Nephron progenitor cell (in vitro differentiated cells): ENCODE results near the gene NKD1.
A peak's percentile ranks its signal among the peaks of the same experiment; 100 is the strongest.

ENCODE experiments used
- DNase-seq: peaks from one replicate; pipeline ENCODE4 v3.0.0; 2021
- H3K27ac Mint-ChIP-seq: 2 replicates; pipeline ENCODE4 v1.8.0; 2021; ENCODE audit warnings: mild to moderate bottlenecking, moderate library complexity, mixed read lengths
- H3K27me3 Mint-ChIP-seq: 2 replicates; pipeline ENCODE4 v1.8.0; 2021; ENCODE audit warnings: mild to moderate bottlenecking, low read depth, mixed read lengths; ENCODE audit not compliant: poor library complexity
- H3K36me3 Mint-ChIP-seq: 2 replicates; pipeline ENCODE4 v1.8.0; 2021; ENCODE audit warnings: low read depth, mixed read lengths
- H3K4me1 Mint-ChIP-seq: 2 replicates; pipeline ENCODE4 v1.8.0; 2021; ENCODE audit warnings: mixed read lengths
- H3K4me3 Mint-ChIP-seq: 2 replicates; pipeline ENCODE4 v1.8.0; 2021; ENCODE audit warnings: mild to moderate bottlenecking, moderate library complexity, mixed read lengths
- H3K9me3 Mint-ChIP-seq: 2 replicates; pipeline ENCODE4 v1.8.0; 2021; ENCODE audit warnings: mild to moderate bottlenecking, moderate library complexity, mixed read lengths
- TF ChIP-seq, protein P1 (sequence below): fragments of 200-600 bp; sonication (generic); IDR thresholded peaks from 2 replicates; pipeline ENCODE4 v1.5.0; 2021; ENCODE audit warnings: antibody characterized with exemption

The NKD1 gene

DNA sequence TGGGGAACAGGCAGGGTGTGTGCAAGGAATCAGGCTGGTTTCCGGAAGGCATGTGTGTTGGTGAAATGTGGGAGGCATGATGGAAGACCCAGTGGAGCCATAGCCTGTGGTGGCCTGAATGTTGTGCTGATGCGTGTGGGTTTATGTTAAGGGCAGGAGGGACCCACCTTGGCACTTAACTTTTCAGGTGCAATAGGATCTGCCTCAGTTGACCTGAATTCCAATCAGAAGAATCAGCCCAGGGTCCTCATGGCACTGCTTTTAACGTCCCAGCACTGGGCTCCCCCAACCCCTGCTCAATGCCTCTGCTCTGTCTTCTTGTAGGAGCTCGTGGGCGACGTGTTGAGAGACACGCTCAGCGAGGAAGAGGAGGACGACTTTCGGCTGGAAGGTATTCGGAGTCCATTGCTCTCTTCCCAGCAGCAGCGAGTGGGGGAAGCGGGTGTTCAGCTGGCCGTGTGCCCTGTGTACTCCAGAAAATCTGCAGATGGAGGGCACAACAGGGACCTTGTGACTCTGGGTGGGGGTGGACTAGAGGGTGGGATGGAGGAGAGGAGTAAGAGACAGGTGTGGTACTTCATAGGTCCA lies 59.9 kb downstream of the NKD1 start:
- peak overlapping the region; percentile 95 for H3K27ac Mint-ChIP-seq
- peaks cover 65% of the 10 kb centered on the region for H3K4me1 Mint-ChIP-seq
- H3K4me3 Mint-ChIP-seq, result no peak overlapping the region
- H3K27me3 Mint-ChIP-seq, result peaks cover 3% of the 10 kb centered on the region
- TF ChIP-seq, protein P1, sequence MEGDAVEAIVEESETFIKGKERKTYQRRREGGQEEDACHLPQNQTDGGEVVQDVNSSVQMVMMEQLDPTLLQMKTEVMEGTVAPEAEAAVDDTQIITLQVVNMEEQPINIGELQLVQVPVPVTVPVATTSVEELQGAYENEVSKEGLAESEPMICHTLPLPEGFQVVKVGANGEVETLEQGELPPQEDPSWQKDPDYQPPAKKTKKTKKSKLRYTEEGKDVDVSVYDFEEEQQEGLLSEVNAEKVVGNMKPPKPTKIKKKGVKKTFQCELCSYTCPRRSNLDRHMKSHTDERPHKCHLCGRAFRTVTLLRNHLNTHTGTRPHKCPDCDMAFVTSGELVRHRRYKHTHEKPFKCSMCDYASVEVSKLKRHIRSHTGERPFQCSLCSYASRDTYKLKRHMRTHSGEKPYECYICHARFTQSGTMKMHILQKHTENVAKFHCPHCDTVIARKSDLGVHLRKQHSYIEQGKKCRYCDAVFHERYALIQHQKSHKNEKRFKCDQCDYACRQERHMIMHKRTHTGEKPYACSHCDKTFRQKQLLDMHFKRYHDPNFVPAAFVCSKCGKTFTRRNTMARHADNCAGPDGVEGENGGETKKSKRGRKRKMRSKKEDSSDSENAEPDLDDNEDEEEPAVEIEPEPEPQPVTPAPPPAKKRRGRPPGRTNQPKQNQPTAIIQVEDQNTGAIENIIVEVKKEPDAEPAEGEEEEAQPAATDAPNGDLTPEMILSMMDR, result no peak
- H3K36me3 Mint-ChIP-seq, result peaks cover 22% of the 10 kb centered on the region
- H3K9me3 Mint-ChIP-seq, result no peaks in the 10 kb centered on the region
- DNase-seq, result no peak

DNA sequence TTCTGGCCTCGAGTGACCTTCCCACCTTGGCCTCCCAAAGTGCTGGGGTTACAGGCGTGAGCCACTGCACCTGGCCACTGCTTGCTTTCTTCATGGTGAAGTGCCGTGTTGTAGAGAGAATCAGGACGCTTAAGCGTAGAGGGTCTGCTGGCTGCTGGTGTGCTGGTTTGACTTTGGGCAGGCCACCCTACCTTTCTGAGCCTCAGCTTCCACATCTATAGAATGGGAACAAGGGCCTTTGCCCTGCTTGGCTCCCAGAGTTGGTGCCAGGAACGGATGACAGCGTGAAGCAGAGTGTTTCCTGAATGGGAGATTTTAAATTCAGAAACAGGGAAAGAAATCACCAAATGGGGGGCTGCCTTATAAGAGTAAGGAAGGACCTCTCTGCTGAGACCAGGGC lies 60.9 kb downstream of the NKD1 start:
- Mint-ChIP-seq H3K4me3 (no peak overlapping the region), H3K9me3 (no peaks in the 10 kb centered on the region), H3K4me1 (peaks cover 65% of the 10 kb centered on the region), H3K27ac (peak overlapping the region; percentile 85), H3K27me3 (no peaks in the 10 kb centered on the region), H3K36me3 (peaks cover 24% of the 10 kb centered on the region)
- TF ChIP-seq, protein P1, result no peak
- DNase-seq, result no peak

DNA sequence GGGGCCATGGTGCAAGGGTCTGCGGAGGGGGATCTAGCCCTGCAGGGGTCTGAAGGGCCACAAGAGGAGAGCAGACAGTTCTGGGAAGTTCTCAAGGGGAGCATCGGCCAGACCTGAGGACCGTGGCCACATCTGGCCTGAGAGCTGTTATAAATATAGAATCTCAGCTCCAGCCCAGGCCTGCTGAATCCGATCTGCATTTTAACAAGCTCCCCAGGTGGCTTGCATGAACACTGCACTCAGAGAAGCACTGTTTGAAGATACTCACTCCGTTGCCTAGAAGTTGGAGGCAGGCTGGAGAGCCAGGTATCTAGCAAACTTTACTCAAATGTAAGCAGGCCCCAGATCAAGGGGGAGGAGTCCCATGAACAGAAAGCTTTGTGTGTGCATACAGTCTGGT lies 61.3 kb downstream of the NKD1 start:
- Mint-ChIP-seq H3K4me3 (no peak overlapping the region), H3K9me3 (no peaks in the 10 kb centered on the region), H3K4me1 (peaks cover 65% of the 10 kb centered on the region), H3K27me3 (no peaks in the 10 kb centered on the region), H3K36me3 (peaks cover 29% of the 10 kb centered on the region), H3K27ac (peak overlapping the region; percentile 85)
- TF ChIP-seq, protein P1, result no peak
- DNase-seq, result no peak

DNA sequence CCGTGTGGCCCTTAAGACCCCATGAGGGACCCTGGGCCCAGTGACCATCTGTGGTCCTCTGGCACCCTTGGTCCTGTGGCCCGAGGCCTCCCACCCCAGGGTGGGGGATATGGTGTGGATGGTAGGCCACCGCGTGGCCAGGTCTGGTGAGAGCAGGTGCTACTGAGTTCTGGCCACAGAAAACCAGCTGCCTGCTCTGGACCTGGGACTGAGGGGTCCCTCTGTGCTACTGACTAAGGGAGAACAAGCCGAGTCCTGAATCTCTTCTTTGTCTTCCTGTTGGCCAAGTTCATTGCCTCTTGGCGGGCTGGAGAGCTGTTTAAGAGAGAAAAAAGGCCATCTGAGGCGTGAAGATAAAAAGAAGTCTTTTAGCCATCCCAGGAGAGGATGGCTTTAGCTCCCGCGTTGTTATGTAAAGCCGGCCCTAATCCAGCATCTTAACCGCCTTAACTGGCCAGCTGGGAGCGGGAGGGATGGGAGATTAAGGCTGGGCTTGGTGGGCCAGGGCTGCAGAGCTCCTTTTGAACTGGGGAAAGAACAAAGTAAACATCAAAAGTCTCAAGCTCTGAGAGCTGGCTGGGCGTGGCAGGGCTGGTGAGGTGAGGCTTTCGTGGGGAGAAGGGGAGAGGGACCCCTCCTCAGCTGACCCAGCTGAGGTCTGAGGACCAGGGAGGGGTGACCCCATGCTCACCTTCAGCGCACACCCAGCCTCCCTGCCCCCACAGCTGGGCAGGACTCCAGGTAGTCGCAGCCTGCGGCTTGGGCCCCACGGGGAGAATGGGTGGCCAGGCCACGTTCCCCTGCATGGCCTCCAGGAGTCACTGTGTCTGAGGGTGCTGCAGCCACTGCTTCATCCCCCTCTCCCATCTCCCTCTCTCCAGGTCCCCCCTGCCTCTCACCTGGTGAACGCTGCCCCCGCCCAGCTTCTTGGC lies 62.4 kb downstream of the NKD1 start:
- no peaks in the 10 kb centered on the region for H3K9me3 Mint-ChIP-seq
- H3K4me1 Mint-ChIP-seq, result peaks cover 69% of the 10 kb centered on the region
- H3K36me3 Mint-ChIP-seq, result peaks cover 32% of the 10 kb centered on the region
- no peak overlapping the region for H3K4me3 Mint-ChIP-seq
- no peak for DNase-seq
- TF ChIP-seq, protein P1, result no peak
- no peaks in the 10 kb centered on the region for H3K27me3 Mint-ChIP-seq
- peak overlapping the region; percentile 23 for H3K27ac Mint-ChIP-seq

DNA sequence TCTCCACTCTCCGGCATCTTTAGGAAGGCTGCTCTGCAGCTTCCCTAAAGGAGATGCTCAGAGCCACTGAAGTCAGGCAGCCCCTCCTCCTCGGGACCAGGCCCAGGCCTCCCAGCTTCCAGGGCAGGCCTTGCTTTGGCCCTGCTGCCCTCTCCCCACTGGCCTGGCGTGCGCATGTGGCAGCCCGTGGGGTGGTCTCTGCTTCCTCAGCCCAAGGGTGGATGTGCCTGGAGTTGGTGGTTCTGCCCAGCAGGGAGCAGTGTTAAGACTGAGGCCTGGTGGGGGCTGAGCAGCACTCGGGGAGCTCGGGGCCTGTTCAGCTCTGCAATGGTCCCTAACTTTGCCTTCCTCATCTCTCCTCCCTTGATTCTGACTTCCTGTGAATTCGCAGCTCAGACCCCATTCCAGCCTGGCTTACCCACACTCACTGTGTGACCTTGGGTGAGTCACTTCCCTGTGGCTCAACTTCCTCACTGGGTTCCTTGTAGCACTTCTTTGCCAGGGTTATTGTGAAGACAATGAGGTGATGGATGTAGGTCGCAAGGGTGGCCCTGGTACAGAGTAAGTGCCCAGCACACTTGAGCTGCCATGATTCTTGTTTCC lies 63.2 kb downstream of the NKD1 start:
- TF ChIP-seq, protein P1, result no peak
- peaks cover 37% of the 10 kb centered on the region for H3K36me3 Mint-ChIP-seq
- no peaks in the 10 kb centered on the region for H3K9me3 Mint-ChIP-seq
- DNase-seq, result no peak
- no peaks in the 10 kb centered on the region for H3K27me3 Mint-ChIP-seq
- peaks cover 68% of the 10 kb centered on the region for H3K4me1 Mint-ChIP-seq
- peak overlapping the region; percentile 78 for H3K27ac Mint-ChIP-seq
- no peak overlapping the region for H3K4me3 Mint-ChIP-seq
